ENCODE measurements around the gene STRIT1.
"Not testable (repeated sequence)": the region's sequence is repeated elsewhere in the genome, so short reads cannot be mapped to it uniquely, and the experiment has no call there.

The STRIT1 gene

DNA sequence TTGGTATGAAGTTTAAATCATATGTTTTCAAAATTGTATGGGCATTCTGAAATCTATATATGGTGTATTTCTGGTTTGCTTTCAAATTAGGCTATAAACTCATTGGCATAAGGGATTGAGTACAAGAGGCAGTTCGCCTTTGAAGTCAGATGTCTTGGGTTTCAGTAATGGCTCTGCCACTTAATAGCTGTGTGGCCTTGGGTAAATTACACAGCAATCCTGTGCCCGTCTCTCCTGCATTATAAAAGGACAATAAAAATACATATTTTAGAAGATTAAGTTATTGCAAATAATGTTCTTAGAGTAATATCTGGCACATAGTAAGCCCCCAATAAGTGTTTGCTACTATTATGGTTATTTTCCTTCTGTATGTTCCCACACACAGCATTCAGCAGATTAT lies 20.4 kb upstream of the STRIT1 start:
- DNase-seq (ENCODE audit: low read depth in 4 of 4, low spot score in 1 of 4) = no peak

DNA sequence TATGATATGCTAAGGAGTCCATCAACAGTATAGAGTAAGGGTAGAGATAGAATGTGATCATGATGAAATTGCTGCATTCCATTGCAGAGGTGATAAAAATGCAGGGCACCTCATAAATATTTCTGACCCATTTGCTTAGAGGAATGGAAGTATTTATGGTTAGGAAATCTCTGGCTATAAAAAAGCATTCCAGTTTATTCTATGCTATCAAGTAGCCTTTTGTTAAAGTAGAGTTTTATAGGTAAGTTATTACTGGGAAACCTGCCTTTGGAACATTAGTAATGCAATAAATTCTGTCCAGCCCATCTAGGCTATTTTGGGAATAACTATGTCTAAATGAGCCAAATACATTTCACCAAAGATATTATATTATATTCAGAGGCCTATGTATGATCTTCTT lies 19.8 kb upstream of the STRIT1 start:
- DNase-seq (ENCODE audit: low read depth in 4 of 4, low spot score in 1 of 4) = no peak

- no peak for DNase-seq (ENCODE audit: low read depth in 4 of 4, low spot score in 1 of 4)
Measured at GRCh38 chr3:155312781-155313180, 19.3 kb upstream of the STRIT1 start.

DNA sequence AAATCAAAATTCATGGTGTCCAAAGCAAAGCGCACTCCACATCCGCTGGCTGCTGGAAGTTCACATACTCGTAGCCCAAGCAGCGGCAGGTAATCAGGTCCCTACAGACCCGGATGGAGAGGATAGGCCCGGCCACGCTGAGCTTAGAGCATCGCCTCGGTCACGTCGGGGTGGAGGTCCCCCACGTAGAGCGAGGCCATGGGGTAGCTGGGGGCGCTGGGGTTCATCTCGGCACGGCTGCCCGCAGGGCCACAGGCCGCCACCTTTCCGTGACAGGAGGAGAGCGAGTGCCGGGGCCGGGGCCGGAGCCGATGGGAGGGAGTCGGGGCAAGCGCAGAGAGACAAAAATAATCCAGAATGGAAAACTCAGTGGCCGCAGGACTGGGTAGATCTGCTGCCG lies 16.1 kb upstream of the STRIT1 start:
- no peak for DNase-seq (ENCODE audit: low read depth in 4 of 4, low spot score in 1 of 4)

- DNase-seq (ENCODE audit: low read depth in 4 of 4, low spot score in 1 of 4) = no peak
Measured at GRCh38 chr3:155308831-155309230, 15.3 kb upstream of the STRIT1 start.

- no peak for DNase-seq (ENCODE audit: low read depth in 4 of 4, low spot score in 1 of 4)
Measured at GRCh38 chr3:155307183-155307582, 13.7 kb upstream of the STRIT1 start.

DNA sequence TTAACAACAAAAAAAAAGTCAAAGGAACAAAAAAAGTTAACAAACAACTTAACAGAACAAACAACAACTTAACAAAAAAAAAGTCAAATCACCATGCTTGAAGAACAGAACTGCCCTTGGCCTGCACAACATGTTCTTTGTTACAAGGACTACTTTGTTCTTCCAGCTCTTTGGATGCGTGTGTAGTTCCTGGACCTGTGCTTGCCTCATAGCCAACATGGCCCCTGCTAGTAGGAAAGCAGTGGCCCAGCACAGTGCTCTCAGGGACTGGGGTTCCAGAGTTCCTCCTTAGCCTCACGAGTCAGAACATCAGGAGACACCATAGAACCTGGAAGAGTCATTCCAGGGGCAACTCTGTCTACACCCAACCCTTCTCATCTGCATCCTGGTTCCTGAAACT lies 10.9 kb upstream of the STRIT1 start:
- no peak for DNase-seq (ENCODE audit: low read depth in 4 of 4, low spot score in 1 of 4)

- no peak for DNase-seq (ENCODE audit: low read depth in 4 of 4, low spot score in 1 of 4)
Measured at GRCh38 chr3:155303540-155304097, 10.1 kb upstream of the STRIT1 start.

DNA sequence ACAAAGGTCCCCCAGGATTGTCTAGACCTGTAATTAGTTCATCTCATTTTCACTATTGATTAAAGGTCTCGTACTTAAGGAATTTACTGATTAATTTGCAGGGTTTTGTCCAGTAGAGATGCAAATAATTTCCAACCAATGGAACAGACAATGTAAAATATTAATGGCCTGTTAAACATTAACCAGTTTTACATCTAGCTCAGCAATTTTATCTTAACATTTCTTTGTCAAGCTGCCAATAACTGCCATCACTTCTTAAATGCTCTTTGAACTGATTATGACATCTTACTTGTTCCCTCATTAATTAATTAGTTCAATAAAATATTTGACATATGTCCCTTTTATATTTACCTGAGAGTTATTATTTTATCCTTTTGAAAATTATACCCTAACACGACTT lies 9.4 kb upstream of the STRIT1 start:
- no peak for DNase-seq (ENCODE audit: low read depth in 4 of 4, low spot score in 1 of 4)

GRCh38 chr3:155302481-155302880 lies 9.0 kb upstream of the STRIT1 start:
- DNase-seq (ENCODE audit: low read depth in 4 of 4, low spot score in 1 of 4) = no peak

DNA sequence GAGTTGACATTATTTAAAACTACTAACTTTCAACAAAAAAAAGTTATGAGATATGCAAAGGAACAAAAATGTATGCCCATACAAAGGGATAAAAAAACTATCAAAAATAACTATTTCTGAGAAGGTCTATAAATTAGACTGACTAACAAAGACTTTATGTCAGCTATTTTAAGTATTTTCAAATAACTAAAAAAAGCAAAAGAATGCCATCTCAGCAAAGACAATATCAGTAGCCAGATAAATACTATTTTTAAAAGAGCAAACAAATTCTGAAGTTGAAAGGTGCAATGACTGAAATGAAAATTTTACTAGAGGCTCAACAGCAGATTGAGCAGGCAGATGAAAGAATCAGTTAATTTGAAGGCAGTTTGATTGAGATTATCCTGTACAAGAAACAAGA lies 3.6 kb upstream of the STRIT1 start:
- no peak for DNase-seq (ENCODE audit: low read depth in 4 of 4, low spot score in 1 of 4)

GRCh38 chr3:155296413-155296812 lies 2.9 kb upstream of the STRIT1 start:
- no peak for DNase-seq (ENCODE audit: low read depth in 4 of 4, low spot score in 1 of 4)

DNA sequence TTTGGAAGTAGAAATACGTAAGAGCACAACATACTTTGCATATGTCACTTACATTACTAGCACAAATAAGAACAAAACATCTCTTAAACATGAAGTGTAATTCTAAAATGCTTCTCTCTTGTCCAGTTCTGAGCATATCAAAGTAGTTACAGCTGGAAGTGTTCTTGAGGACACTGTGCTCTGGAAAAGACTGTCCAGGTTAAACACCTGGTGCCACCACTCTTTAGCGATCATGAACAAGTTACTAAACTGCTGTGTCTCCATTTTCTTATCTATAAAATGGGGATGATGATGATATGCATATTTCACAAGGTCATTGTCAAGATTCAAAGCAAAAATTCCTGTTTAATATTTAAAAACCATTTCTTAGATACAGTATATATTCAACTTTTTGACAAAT lies 790 bp downstream of the STRIT1 start:
- no peak for DNase-seq (ENCODE audit: low read depth in 4 of 4, low spot score in 1 of 4)

- DNase-seq (ENCODE audit: low read depth in 4 of 4, low spot score in 1 of 4) = no peak
Measured at GRCh38 chr3:155292133-155292532, 1.4 kb downstream of the STRIT1 start.

GRCh38 chr3:155286736-155287135 lies 6.7 kb downstream of the STRIT1 start:
- DNase-seq (ENCODE audit: low read depth in 4 of 4, low spot score in 1 of 4) = no peak

- no peak for DNase-seq (ENCODE audit: low read depth in 4 of 4, low spot score in 1 of 4)
Measured at GRCh38 chr3:155285936-155286335, 7.5 kb downstream of the STRIT1 start.

GRCh38 chr3:155283092-155284056 lies 10.1 kb downstream of the STRIT1 start:
- no peak for DNase-seq (ENCODE audit: low read depth in 4 of 4, low spot score in 1 of 4)

DNA sequence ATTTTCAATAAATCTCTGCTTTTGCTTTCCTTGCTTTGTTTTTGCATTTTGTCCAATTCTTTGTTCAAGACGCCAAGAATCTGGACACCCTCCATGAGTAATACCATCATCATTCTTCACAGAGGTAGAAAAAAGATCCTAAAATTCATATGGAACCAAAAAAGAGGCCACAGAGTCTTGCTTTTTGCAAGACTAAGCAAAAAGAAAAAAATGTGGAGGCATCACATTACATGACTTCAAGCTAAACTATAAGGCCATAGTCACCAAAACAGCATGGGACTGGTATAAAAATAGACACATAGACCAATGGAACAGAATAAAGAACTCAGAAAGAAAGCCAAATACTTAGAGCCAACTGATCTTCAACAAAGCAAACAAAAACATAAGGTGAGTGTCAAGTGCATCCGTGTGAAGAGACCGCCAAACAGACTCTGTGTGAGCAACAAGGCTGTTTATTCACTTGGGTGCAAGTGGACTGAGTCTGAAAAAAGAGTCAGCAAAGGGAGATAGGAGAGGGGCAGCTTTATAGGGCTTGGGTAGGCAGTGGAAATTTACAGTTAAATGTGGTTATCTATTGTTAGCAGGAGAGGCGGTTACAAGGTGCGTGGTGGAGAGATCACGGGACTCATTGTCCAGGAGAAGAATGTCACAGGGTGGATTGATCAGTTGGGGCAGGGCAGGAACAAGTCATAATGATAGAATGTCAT lies 10.9 kb downstream of the STRIT1 start:
- no peak for DNase-seq (ENCODE audit: low read depth in 4 of 4, low spot score in 1 of 4)

DNA sequence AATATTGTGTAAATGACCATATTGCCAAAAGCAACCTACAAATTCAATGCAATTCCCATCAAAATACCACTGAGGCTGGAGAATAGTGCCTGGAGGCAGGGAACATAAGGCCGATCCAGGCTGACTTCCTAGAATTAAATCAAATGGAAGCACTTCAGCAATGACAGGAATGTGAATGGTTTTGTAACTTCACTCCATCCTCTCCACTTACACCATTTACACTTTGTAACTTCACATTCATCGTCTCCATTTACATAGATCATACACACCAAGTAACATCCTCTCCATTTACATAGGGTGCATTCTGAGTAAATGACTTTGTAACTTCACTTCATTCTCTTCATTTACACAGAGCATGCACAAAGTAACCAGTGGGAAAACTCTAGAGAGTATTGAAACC lies 11.6 kb downstream of the STRIT1 start:
- no peak for DNase-seq (ENCODE audit: low read depth in 4 of 4, low spot score in 1 of 4)

DNA sequence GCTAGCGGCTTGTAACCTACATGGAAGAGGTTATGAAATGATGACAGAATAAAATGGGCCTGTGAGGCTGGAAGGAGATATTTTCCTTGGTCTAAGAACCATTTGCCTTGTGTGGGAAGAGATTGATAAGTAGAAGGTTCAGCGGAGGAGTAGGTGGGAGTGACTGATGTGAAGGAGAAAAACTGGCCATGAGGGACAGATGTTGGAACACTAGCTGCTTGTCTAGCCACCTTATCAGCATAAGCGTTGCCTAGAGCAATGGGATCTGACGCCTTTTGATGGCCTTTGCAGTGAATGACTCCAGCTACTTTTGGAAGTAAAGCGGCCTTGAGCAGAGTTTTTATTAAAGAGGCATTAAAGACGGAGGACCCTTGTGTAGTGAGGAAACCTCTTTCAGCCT lies 17.4 kb downstream of the STRIT1 start:
- not testable (repeated sequence) for DNase-seq (ENCODE audit: low read depth in 4 of 4, low spot score in 1 of 4)

GRCh38 chr3:155275159-155275754 lies 18.2 kb downstream of the STRIT1 start:
- DNase-seq (ENCODE audit: low read depth in 4 of 4, low spot score in 1 of 4) = not testable (repeated sequence)

- not testable (repeated sequence) for DNase-seq (ENCODE audit: low read depth in 4 of 4, low spot score in 1 of 4)
Measured at GRCh38 chr3:155274435-155274834, 19.0 kb downstream of the STRIT1 start.
